H1 (cell line): ENCODE data around the gene ZNF496. TPM values are rescaled to one million over a fixed set of nuclear protein-coding genes. Genes with fewer than 3 reads are reported as not detected.

Experiments used
- CTCF ChIA-PET: fragments of 300-600 bp; sonication (Branson Sonifier 250); formaldehyde crosslinking; loops from one replicate; lab custom pipeline; 2021; ENCODE audit not compliant: partially characterized antibody; lab: Charles Lee
- POLR2A ChIA-PET: fragments of 300-600 bp; sonication (Branson Sonifier 250); formaldehyde crosslinking; loops from one replicate; lab custom pipeline; 2021; ENCODE audit warnings: inconsistent platforms; ENCODE audit not compliant: partially characterized antibody; lab: Charles Lee
- DNase-seq, 2 experiments: peaks; one replicate each; pipeline versions ENCODE4 v3.0.0 to v3.0.0-alpha.2; 2010 to 2022; ENCODE audit warnings: low spot score in 2 of 2, low read depth in 1 of 2, mixed read lengths in 1 of 2
- FAIRE-seq: peaks from 2 replicates; lab custom pipeline; 2011; peaks lifted over from hg19 to GRCh38; lab: Jason Lieb, UNC
- H2AFZ ChIP-seq: 2 replicates; pipeline ENCODE4 v1.8.1; 2012; ENCODE audit warnings: low read length, inconsistent platforms
- H2AK5ac ChIP-seq: 2 replicates; pipeline ENCODE4 v1.6.1; 2013; ENCODE audit warnings: low read depth, low read length
- H2BK120ac ChIP-seq: replicated peaks from 2 replicates; pipeline ENCODE3; 2013; ENCODE audit warnings: low read depth, low read length, inconsistent platforms
- H2BK12ac ChIP-seq: 2 replicates; pipeline ENCODE4 v1.6.1; 2013; ENCODE audit warnings: low read depth, low read length
- H2BK15ac ChIP-seq: 2 replicates; pipeline ENCODE4 v1.6.1; 2013; ENCODE audit warnings: low read length
- H2BK20ac ChIP-seq: 2 replicates; pipeline ENCODE4 v1.6.1; 2013; ENCODE audit warnings: low read length
- H2BK5ac ChIP-seq: 2 replicates; pipeline ENCODE4 v1.6.1; 2013; ENCODE audit warnings: low read depth, low read length
- H3K14ac ChIP-seq: 2 replicates; pipeline ENCODE4 v1.6.1; 2013; ENCODE audit warnings: inconsistent platforms; ENCODE audit not compliant: insufficient read length
- H3K18ac ChIP-seq: 2 replicates; pipeline ENCODE4 v1.6.1; 2013; ENCODE audit warnings: low read length; ENCODE audit errors: extremely low read depth
- H3K23ac ChIP-seq: 2 replicates; pipeline ENCODE4 v1.6.1; 2013; ENCODE audit warnings: inconsistent platforms; ENCODE audit not compliant: insufficient read length
- H3K23me2 ChIP-seq: 2 replicates; pipeline ENCODE4 v1.6.1; 2013; ENCODE audit warnings: low read depth, low read length
- H3K27ac ChIP-seq: 2 replicates; pipeline ENCODE4 v1.6.1; 2011; ENCODE audit warnings: low read depth, low read length, inconsistent platforms
- H3K27me3 ChIP-seq, 4 experiments: replicated peaks in 1 of 4; 1 replicate in 1 of 4; 2 replicates in 3 of 4; pipeline versions ENCODE4 v1.6.1 to v1.8.1; 2011 to 2013; ENCODE audit warnings: low read length in 3 of 4, mild to moderate bottlenecking in 3 of 4, inconsistent platforms in 2 of 4, mixed read lengths in 2 of 4, moderate library complexity in 1 of 4; ENCODE audit not compliant: control insufficient read depth in 3 of 4, insufficient read depth in 3 of 4; ENCODE audit errors: extremely low read depth in 1 of 4
- H3K36me3 ChIP-seq, 4 experiments: 2 replicates each; pipeline versions ENCODE4 v1.6.1 to v1.8.1; 2011 to 2013; ENCODE audit warnings: mild to moderate bottlenecking in 4 of 4, low read length in 3 of 4, moderate library complexity in 2 of 4, control low read depth in 1 of 4, inconsistent platforms in 1 of 4; ENCODE audit not compliant: insufficient read depth in 4 of 4, control insufficient read depth in 2 of 4
- H3K4ac ChIP-seq: replicated peaks from 2 replicates; pipeline ENCODE3; 2013; ENCODE audit warnings: low read length, low read depth, mixed read lengths, inconsistent platforms; ENCODE audit not compliant: insufficient read length
- H3K4me1 ChIP-seq, 4 experiments: replicated peaks in 1 of 4; 1 replicate in 1 of 4; 2 replicates in 3 of 4; pipeline versions ENCODE4 v1.6.1 to v1.8.1; 2011 to 2013; ENCODE audit warnings: low read length in 3 of 4, inconsistent platforms in 2 of 4, mixed read lengths in 1 of 4; ENCODE audit not compliant: insufficient read depth in 4 of 4, control insufficient read depth in 3 of 4
- H3K4me2 ChIP-seq, 2 experiments: 2 replicates each; pipeline versions ENCODE4 v1.6.1 to v1.8.1; 2011 to 2013; ENCODE audit warnings: low read depth in 2 of 2, low read length in 2 of 2, control low read depth in 1 of 2, inconsistent platforms in 1 of 2, mild to moderate bottlenecking in 1 of 2; ENCODE audit not compliant: insufficient read depth in 1 of 2
- H3K4me3 ChIP-seq, 4 experiments: fragments of 200-600, 300-600 bp in 1 of 4; sonication (generic), shearing (Covaris generic), sonication (Bioruptor Twin) in 1 of 4; 2 replicates each; pipeline versions ENCODE4 v1.5.1 to v1.8.1; 2011 to 2016; ENCODE audit warnings: low read length in 4 of 4, low read depth in 3 of 4, control low read depth in 2 of 4, inconsistent platforms in 2 of 4, mild to moderate bottlenecking in 2 of 4, mixed read lengths in 1 of 4, moderate library complexity in 1 of 4; ENCODE audit not compliant: insufficient read depth in 2 of 4; ENCODE audit errors: extremely low read depth in 1 of 4
- H3K56ac ChIP-seq: replicated peaks from 2 replicates; pipeline ENCODE3; 2013; ENCODE audit warnings: low read depth, mild to moderate bottlenecking, mixed read lengths, low read length, inconsistent platforms; ENCODE audit not compliant: insufficient read length
- H3K79me1 ChIP-seq: 2 replicates; pipeline ENCODE4 v1.6.1; 2013; ENCODE audit warnings: low read depth, low read length, control low read depth
- H3K79me2 ChIP-seq, 2 experiments: 2 replicates each; pipeline versions ENCODE4 v1.6.1 to v1.8.1; 2012 to 2013; ENCODE audit warnings: low read length in 2 of 2, mild to moderate bottlenecking in 2 of 2, inconsistent platforms in 1 of 2; ENCODE audit not compliant: insufficient read depth in 2 of 2, control insufficient read depth in 1 of 2
- H3K9ac ChIP-seq, 4 experiments: replicated peaks in 1 of 4; 1 replicate in 1 of 4; 2 replicates in 3 of 4; pipeline versions ENCODE4 v1.6.1 to v1.8.1; 2011 to 2013; ENCODE audit warnings: low read depth in 3 of 4, low read length in 3 of 4, control low read depth in 2 of 4, mild to moderate bottlenecking in 2 of 4, moderate library complexity in 2 of 4, inconsistent platforms in 1 of 4; ENCODE audit errors: extremely low read depth in 1 of 4
- H3K9me3 ChIP-seq, 2 experiments: 2 replicates each; pipeline versions ENCODE4 v1.6.1 to v1.8.1; 2012 to 2013; ENCODE audit warnings: mild to moderate bottlenecking in 2 of 2, moderate library complexity in 2 of 2, control low read depth in 1 of 2, inconsistent platforms in 1 of 2, low read depth in 1 of 2, low read length in 1 of 2, mixed read lengths in 1 of 2; ENCODE audit not compliant: insufficient read depth in 2 of 2
- H4K20me1 ChIP-seq, 2 experiments: replicated peaks in 1 of 2; 2 replicates each; pipeline versions ENCODE3 to v1.8.1; 2011 to 2013; ENCODE audit warnings: inconsistent platforms in 2 of 2, low read length in 2 of 2, mild to moderate bottlenecking in 1 of 2; ENCODE audit not compliant: insufficient read depth in 2 of 2, control insufficient read depth in 1 of 2
- H4K5ac ChIP-seq: 2 replicates; pipeline ENCODE4 v1.6.1; 2013; ENCODE audit warnings: low read length, low read depth, mixed read lengths, inconsistent platforms; ENCODE audit not compliant: insufficient read length
- H4K8ac ChIP-seq: 2 replicates; pipeline ENCODE4 v1.8.0; 2013; ENCODE audit warnings: mild to moderate bottlenecking, moderate library complexity, low read length, inconsistent platforms; ENCODE audit not compliant: insufficient read depth; ENCODE audit errors: extremely low read depth
- H4K91ac ChIP-seq: replicated peaks from 2 replicates; pipeline ENCODE3; 2013; ENCODE audit warnings: low read length, mixed read lengths, inconsistent platforms; ENCODE audit not compliant: insufficient read length
- BRCA1 ChIP-seq: IDR thresholded peaks from 2 replicates; pipeline ENCODE4 v1.6.1; 2012; ENCODE audit warnings: low read depth, low read length, improper control_type of control experiment
- CEBPB ChIP-seq: IDR thresholded peaks from 2 replicates; pipeline ENCODE4 v1.6.1; 2012; ENCODE audit warnings: low read depth, low read length
- GTF2F1 ChIP-seq: IDR thresholded peaks from 2 replicates; pipeline ENCODE4 v1.6.1; 2012; ENCODE audit warnings: low read depth, low read length, improper control_type of control experiment, borderline replicate concordance
- JUN ChIP-seq: IDR thresholded peaks from 2 replicates; pipeline ENCODE4 v1.6.1; 2011; ENCODE audit warnings: low read depth, mild to moderate bottlenecking, improper control_type of control experiment, low read length
- JUND ChIP-seq: IDR thresholded peaks from 2 replicates; pipeline ENCODE4 v1.6.1; 2011; ENCODE audit warnings: mild to moderate bottlenecking, improper control_type of control experiment, low read length
- NRF1 ChIP-seq: IDR thresholded peaks from 2 replicates; pipeline ENCODE4 v1.6.1; 2011; ENCODE audit warnings: mild to moderate bottlenecking, low read depth, low read length, improper control_type of control experiment
- POU5F1 ChIP-seq: IDR thresholded peaks from 2 replicates; pipeline ENCODE4 v1.6.1; 2011; ENCODE audit warnings: low read depth, mild to moderate bottlenecking, low read length, moderate library complexity
- RXRA ChIP-seq: IDR thresholded peaks from 2 replicates; pipeline ENCODE4 v1.6.1; 2011; ENCODE audit warnings: low read depth, mild to moderate bottlenecking, low read length, moderate library complexity; ENCODE audit not compliant: insufficient read depth
- SP1 ChIP-seq: IDR thresholded peaks from 2 replicates; pipeline ENCODE4 v1.6.1; 2011; ENCODE audit warnings: low read depth, low read length
- YY1 ChIP-seq: IDR thresholded peaks from 2 replicates; pipeline ENCODE4 v1.6.1; 2011; ENCODE audit warnings: low read depth, mild to moderate bottlenecking, low read length
- WGBS, 2 experiments: shearing (Covaris generic) in 1 of 2; methylation state at CpG; one replicate each; pipeline versions ENCODE4 v1.1.6 to v1.1.7; 2013 to 2015; ENCODE audit warnings: low lambda C conversion rate in 2 of 2, mixed read lengths in 2 of 2, inconsistent platforms in 1 of 2, low coverage in 1 of 2, missing lambda C conversion rate in 1 of 2; ENCODE audit not compliant: insufficient replicate concordance in 2 of 2, insufficient coverage in 1 of 2, insufficient read length in 1 of 2; ENCODE audit errors: extremely low coverage in 1 of 2, missing lambda C conversion rate in 1 of 2; 5-methylcytosine and 5-hydroxymethylcytosine counted together
- polyA plus RNA-seq, 7 experiments: library from polyadenylated mRNA; depleted of rRNA in 3 of 7; stranded (reverse) in 5 of 7; unstranded in 2 of 7; fragments of >200 nt in 5 of 7; fragments of 200-250 nt in 2 of 7; gene quantifications; 1 replicate in 5 of 7; 2 replicates in 1 of 7; 4 replicates in 1 of 7; pipeline versions ENCODE4 v1.2.1 to v1.2.3, GENCODE V29; 2011 to 2013; ENCODE audit warnings: missing spikeins in 2 of 7, mixed read lengths in 2 of 7
- total RNA-seq: library from RNA; stranded (reverse); fragmentation: NEBNext Ultra II Directional; extraction: Animal tissue kit (Norgen Biotek cat#: 25700); gene quantifications from 2 replicates; pipeline ENCODE4 v1.2.1, GENCODE V29; 2021
- TF ChIP-seq, protein P1 (sequence below): IDR thresholded peaks from 2 replicates; pipeline ENCODE4 v1.6.1; 2012; ENCODE audit warnings: inconsistent platforms
- TF ChIP-seq, protein P2 (sequence below): IDR thresholded peaks from 2 replicates; pipeline ENCODE4 v1.6.1; 2011; ENCODE audit warnings: low read depth, mild to moderate bottlenecking, low read length; ENCODE audit not compliant: insufficient read depth

ZNF496 gene
- total and polyA plus RNA-seq, 2 of the 8 experiments (the other 6 are each of a cell fraction or from before 2014, with no cell fraction given): 27.9 to 71.4 TPM

DNA sequence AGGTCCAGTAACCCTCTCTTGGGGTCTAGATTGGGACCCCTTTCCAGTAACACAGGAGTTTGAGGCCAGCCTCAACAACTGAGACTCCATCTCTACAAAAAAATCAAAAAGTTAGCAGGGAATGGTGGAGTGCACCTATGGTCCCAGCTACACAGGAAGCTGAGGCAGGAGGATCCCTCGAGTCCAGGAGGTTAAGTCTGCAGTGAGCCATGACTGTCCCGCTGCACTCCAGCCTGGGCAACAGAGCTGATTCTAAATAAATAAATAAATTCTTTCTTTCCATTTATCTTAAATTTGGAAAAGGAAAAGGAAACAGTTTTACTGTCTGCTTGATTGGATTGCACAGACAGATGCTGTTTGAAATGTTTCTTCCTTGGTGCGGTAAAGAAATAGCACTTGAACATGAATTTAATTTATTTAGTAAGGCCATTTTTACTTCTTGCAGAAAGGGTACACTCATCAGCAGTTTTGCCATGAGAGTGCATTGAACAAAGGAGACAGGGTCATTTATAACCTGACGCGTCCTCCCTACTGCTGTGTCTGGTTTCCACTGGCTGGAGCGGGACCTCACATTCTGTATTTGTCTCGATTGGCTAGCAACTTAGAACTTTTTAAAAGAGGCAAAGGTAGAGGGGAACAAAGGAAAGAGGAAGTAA, 37.0 kb upstream of the ZNF496 start:
- Histone ChIP-seq H3K4ac (no peak overlapping the region), H3K9me3 (peaks cover 13 to 18% of the 10 kb centered on the region in 2 experiments; a peak in 3 of 4 replicates), H2BK20ac (no peak overlapping the region), H3K79me2 (no peaks in the 10 kb centered on the region), H3K36me3 (no peaks in the 10 kb centered on the region), H4K5ac (no peak overlapping the region), H3K27ac (no peak overlapping the region), H3K14ac (no peak overlapping the region), H3K4me3 (no peak overlapping the region), H2BK5ac (no peak overlapping the region), H4K20me1 (no peaks in the 10 kb centered on the region), H2BK120ac (no peak overlapping the region), H2BK12ac (no peak overlapping the region), H3K79me1 (no peaks in the 10 kb centered on the region), H3K18ac (no peak overlapping the region), H3K23me2 (no peaks in the 10 kb centered on the region), H2BK15ac (no peak overlapping the region), H4K8ac (no peak overlapping the region), H2AK5ac (no peak overlapping the region), H3K4me1 (peaks cover 0 to 3% (median 2%) of the 10 kb centered on the region in 4 experiments; a peak in 4 of 7 replicates), H4K91ac (no peak overlapping the region), H3K56ac (no peak overlapping the region), H2AFZ (no peak overlapping the region), H3K23ac (no peak overlapping the region), H3K4me2 (no peak overlapping the region), H3K27me3 (no peaks in the 10 kb centered on the region; a peak in 1 of 7 replicates), H3K9ac (no peak overlapping the region)
- ChIA-PET POLR2A (interaction anchor here (1.0 to 1.2 kb wide), 2 partner anchors 8 to 32 kb away, joined by 3 to 4 read pairs; no protein-coding TSS in a partner anchor), CTCF (interaction anchor here (0.9 kb wide), 1 partner anchor 18 kb away, joined by 3 read pairs; no protein-coding TSS in a partner anchor)
- 82% methylated on average over 7 of the region's 7 CpGs; no CpG with 5 or more reads in 1 of the 2 experiments for WGBS, 2 experiments
- no peak for DNase-seq
- FAIRE-seq: no peak
- TF ChIP-seq GTF2F1: no peak
- TF ChIP-seq, protein P1, sequence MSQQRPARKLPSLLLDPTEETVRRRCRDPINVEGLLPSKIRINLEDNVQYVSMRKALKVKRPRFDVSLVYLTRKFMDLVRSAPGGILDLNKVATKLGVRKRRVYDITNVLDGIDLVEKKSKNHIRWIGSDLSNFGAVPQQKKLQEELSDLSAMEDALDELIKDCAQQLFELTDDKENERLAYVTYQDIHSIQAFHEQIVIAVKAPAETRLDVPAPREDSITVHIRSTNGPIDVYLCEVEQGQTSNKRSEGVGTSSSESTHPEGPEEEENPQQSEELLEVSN: no peak
- TF ChIP-seq JUN: no peak
- TF ChIP-seq, protein P2, sequence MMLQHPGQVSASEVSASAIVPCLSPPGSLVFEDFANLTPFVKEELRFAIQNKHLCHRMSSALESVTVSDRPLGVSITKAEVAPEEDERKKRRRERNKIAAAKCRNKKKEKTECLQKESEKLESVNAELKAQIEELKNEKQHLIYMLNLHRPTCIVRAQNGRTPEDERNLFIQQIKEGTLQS: no peak
- no peak for TF ChIP-seq YY1
- TF ChIP-seq JUND: no peak
- TF ChIP-seq SP1: no peak
- TF ChIP-seq NRF1: no peak
- TF ChIP-seq RXRA: no peak
- TF ChIP-seq BRCA1: no peak
- no peak for TF ChIP-seq POU5F1
- no peak for TF ChIP-seq CEBPB
